Measurements from ENCODE around the gene ERCC5.

Gene ERCC5

GRCh38 chr13:102815788-102816187 is 30.0 kb upstream of the ERCC5 start:
- no peaks in the 10 kb centered on the region for H3K9me3 ChIP-seq (ENCODE audit: control insufficient read depth, insufficient read depth, low read length)
- H3K36me3 ChIP-seq (ENCODE audit: control insufficient read depth, insufficient read depth, low read length) = no peaks in the 10 kb centered on the region
- DNase-seq (ENCODE audit: low read depth, low spot score) = no peak
- WGBS (ENCODE audit: insufficient coverage, insufficient read length) = no CpG with 5 or more reads among the region's 5 CpGs
- no peak overlapping the region for H3K4me3 ChIP-seq (ENCODE audit: low read length)
- H3K27me3 ChIP-seq (ENCODE audit: control insufficient read depth, insufficient read depth, low read length) = no peaks in the 10 kb centered on the region
- H3K4me1 ChIP-seq (ENCODE audit: control insufficient read depth, insufficient read depth, low read length) = no peaks in the 10 kb centered on the region
- no peak overlapping the region for H3K27ac ChIP-seq (ENCODE audit: low read length)

- DNase-seq (ENCODE audit: low read depth, low spot score) = no peak
- Histone ChIP-seq H3K27me3 (ENCODE audit: control insufficient read depth, insufficient read depth, low read length) (no peaks in the 10 kb centered on the region), H3K4me1 (ENCODE audit: control insufficient read depth, insufficient read depth, low read length) (no peaks in the 10 kb centered on the region), H3K4me3 (ENCODE audit: low read length) (no peak overlapping the region), H3K9me3 (ENCODE audit: control insufficient read depth, insufficient read depth, low read length) (no peaks in the 10 kb centered on the region), H3K27ac (ENCODE audit: low read length) (no peak overlapping the region), H3K36me3 (ENCODE audit: control insufficient read depth, insufficient read depth, low read length) (no peaks in the 10 kb centered on the region)
- WGBS (ENCODE audit: insufficient coverage, insufficient read length) = no CpG with 5 or more reads among the region's 4 CpGs
Observed at GRCh38 chr13:102816708-102817107, 29.1 kb upstream of the ERCC5 start.

GRCh38 chr13:102817241-102817640 is 28.6 kb upstream of the ERCC5 start:
- no peak overlapping the region for H3K27ac ChIP-seq (ENCODE audit: low read length)
- no peaks in the 10 kb centered on the region for H3K27me3 ChIP-seq (ENCODE audit: control insufficient read depth, insufficient read depth, low read length)
- WGBS (ENCODE audit: insufficient coverage, insufficient read length) = no CpG with 5 or more reads among the region's 1 CpG
- no peaks in the 10 kb centered on the region for H3K4me1 ChIP-seq (ENCODE audit: control insufficient read depth, insufficient read depth, low read length)
- no peaks in the 10 kb centered on the region for H3K9me3 ChIP-seq (ENCODE audit: control insufficient read depth, insufficient read depth, low read length)
- no peaks in the 10 kb centered on the region for H3K36me3 ChIP-seq (ENCODE audit: control insufficient read depth, insufficient read depth, low read length)
- H3K4me3 ChIP-seq (ENCODE audit: low read length) = no peak overlapping the region
- DNase-seq (ENCODE audit: low read depth, low spot score) = no peak

GRCh38 chr13:102817907-102818306 is 27.9 kb upstream of the ERCC5 start:
- DNase-seq (ENCODE audit: low read depth, low spot score) = no peak
- no peaks in the 10 kb centered on the region for H3K27me3 ChIP-seq (ENCODE audit: control insufficient read depth, insufficient read depth, low read length)
- H3K4me1 ChIP-seq (ENCODE audit: control insufficient read depth, insufficient read depth, low read length) = no peaks in the 10 kb centered on the region
- no peaks in the 10 kb centered on the region for H3K36me3 ChIP-seq (ENCODE audit: control insufficient read depth, insufficient read depth, low read length)
- no peak overlapping the region for H3K27ac ChIP-seq (ENCODE audit: low read length)
- H3K4me3 ChIP-seq (ENCODE audit: low read length) = no peak overlapping the region
- no peaks in the 10 kb centered on the region for H3K9me3 ChIP-seq (ENCODE audit: control insufficient read depth, insufficient read depth, low read length)

- Histone ChIP-seq H3K36me3 (ENCODE audit: control insufficient read depth, insufficient read depth, low read length) (no peaks in the 10 kb centered on the region), H3K27ac (ENCODE audit: low read length) (no peak overlapping the region), H3K27me3 (ENCODE audit: control insufficient read depth, insufficient read depth, low read length) (no peaks in the 10 kb centered on the region), H3K4me1 (ENCODE audit: control insufficient read depth, insufficient read depth, low read length) (no peaks in the 10 kb centered on the region), H3K9me3 (ENCODE audit: control insufficient read depth, insufficient read depth, low read length) (no peaks in the 10 kb centered on the region), H3K4me3 (ENCODE audit: low read length) (no peak overlapping the region)
- no peak for DNase-seq (ENCODE audit: low read depth, low spot score)
- WGBS (ENCODE audit: insufficient coverage, insufficient read length) = no CpG with 5 or more reads among the region's 4 CpGs
Observed at GRCh38 chr13:102825400-102825799, 20.4 kb upstream of the ERCC5 start.

GRCh38 chr13:102825921-102826706 is 19.7 kb upstream of the ERCC5 start:
- Histone ChIP-seq H3K27me3 (ENCODE audit: control insufficient read depth, insufficient read depth, low read length) (no peaks in the 10 kb centered on the region), H3K9me3 (ENCODE audit: control insufficient read depth, insufficient read depth, low read length) (no peaks in the 10 kb centered on the region), H3K4me3 (ENCODE audit: low read length) (no peak overlapping the region), H3K36me3 (ENCODE audit: control insufficient read depth, insufficient read depth, low read length) (no peaks in the 10 kb centered on the region), H3K27ac (ENCODE audit: low read length) (no peak overlapping the region), H3K4me1 (ENCODE audit: control insufficient read depth, insufficient read depth, low read length) (no peaks in the 10 kb centered on the region)
- DNase-seq (ENCODE audit: low read depth, low spot score) = no peak
- WGBS (ENCODE audit: insufficient coverage, insufficient read length) = no CpG with 5 or more reads among the region's 8 CpGs

GRCh38 chr13:102830646-102831045 is 15.2 kb upstream of the ERCC5 start:
- Histone ChIP-seq H3K4me3 (ENCODE audit: low read length) (no peak overlapping the region), H3K9me3 (ENCODE audit: control insufficient read depth, insufficient read depth, low read length) (no peaks in the 10 kb centered on the region), H3K27me3 (ENCODE audit: control insufficient read depth, insufficient read depth, low read length) (no peaks in the 10 kb centered on the region), H3K27ac (ENCODE audit: low read length) (no peak overlapping the region), H3K4me1 (ENCODE audit: control insufficient read depth, insufficient read depth, low read length) (no peaks in the 10 kb centered on the region), H3K36me3 (ENCODE audit: control insufficient read depth, insufficient read depth, low read length) (no peaks in the 10 kb centered on the region)
- no peak for DNase-seq (ENCODE audit: low read depth, low spot score)
- WGBS (ENCODE audit: insufficient coverage, insufficient read length) = no CpG with 5 or more reads among the region's 4 CpGs

GRCh38 chr13:102836471-102836870 is 9.4 kb upstream of the ERCC5 start:
- WGBS (ENCODE audit: insufficient coverage, insufficient read length) = no CpG with 5 or more reads among the region's 4 CpGs
- Histone ChIP-seq H3K4me3 (ENCODE audit: low read length) (no peak overlapping the region), H3K27ac (ENCODE audit: low read length) (no peak overlapping the region), H3K27me3 (ENCODE audit: control insufficient read depth, insufficient read depth, low read length) (no peaks in the 10 kb centered on the region), H3K9me3 (ENCODE audit: control insufficient read depth, insufficient read depth, low read length) (no peaks in the 10 kb centered on the region), H3K36me3 (ENCODE audit: control insufficient read depth, insufficient read depth, low read length) (no peaks in the 10 kb centered on the region), H3K4me1 (ENCODE audit: control insufficient read depth, insufficient read depth, low read length) (no peaks in the 10 kb centered on the region)
- no peak for DNase-seq (ENCODE audit: low read depth, low spot score)

- DNase-seq (ENCODE audit: low read depth, low spot score) = no peak
- no peaks in the 10 kb centered on the region for H3K9me3 ChIP-seq (ENCODE audit: control insufficient read depth, insufficient read depth, low read length)
- H3K4me1 ChIP-seq (ENCODE audit: control insufficient read depth, insufficient read depth, low read length) = no peaks in the 10 kb centered on the region
- H3K27me3 ChIP-seq (ENCODE audit: control insufficient read depth, insufficient read depth, low read length) = no peaks in the 10 kb centered on the region
- no peaks in the 10 kb centered on the region for H3K36me3 ChIP-seq (ENCODE audit: control insufficient read depth, insufficient read depth, low read length)
- no peak overlapping the region for H3K4me3 ChIP-seq (ENCODE audit: low read length)
- no CpG with 5 or more reads among the region's 1 CpG for WGBS (ENCODE audit: insufficient coverage, insufficient read length)
- no peak overlapping the region for H3K27ac ChIP-seq (ENCODE audit: low read length)
Observed at GRCh38 chr13:102838273-102838672, 7.6 kb upstream of the ERCC5 start.

GRCh38 chr13:102838982-102839381 is 6.8 kb upstream of the ERCC5 start:
- Histone ChIP-seq H3K4me1 (ENCODE audit: control insufficient read depth, insufficient read depth, low read length) (no peaks in the 10 kb centered on the region), H3K27ac (ENCODE audit: low read length) (no peak overlapping the region), H3K27me3 (ENCODE audit: control insufficient read depth, insufficient read depth, low read length) (no peaks in the 10 kb centered on the region), H3K9me3 (ENCODE audit: control insufficient read depth, insufficient read depth, low read length) (no peaks in the 10 kb centered on the region), H3K36me3 (ENCODE audit: control insufficient read depth, insufficient read depth, low read length) (no peaks in the 10 kb centered on the region), H3K4me3 (ENCODE audit: low read length) (no peak overlapping the region)
- WGBS (ENCODE audit: insufficient coverage, insufficient read length) = no CpG with 5 or more reads among the region's 4 CpGs
- no peak for DNase-seq (ENCODE audit: low read depth, low spot score)

- Histone ChIP-seq H3K4me3 (ENCODE audit: low read length) (no peak overlapping the region), H3K27me3 (ENCODE audit: control insufficient read depth, insufficient read depth, low read length) (no peaks in the 10 kb centered on the region), H3K27ac (ENCODE audit: low read length) (no peak overlapping the region), H3K9me3 (ENCODE audit: control insufficient read depth, insufficient read depth, low read length) (no peaks in the 10 kb centered on the region), H3K36me3 (ENCODE audit: control insufficient read depth, insufficient read depth, low read length) (no peaks in the 10 kb centered on the region), H3K4me1 (ENCODE audit: control insufficient read depth, insufficient read depth, low read length) (no peaks in the 10 kb centered on the region)
- no peak for DNase-seq (ENCODE audit: low read depth, low spot score)
- WGBS (ENCODE audit: insufficient coverage, insufficient read length) = no CpG with 5 or more reads among the region's 5 CpGs
Observed at GRCh38 chr13:102839462-102839861, 6.4 kb upstream of the ERCC5 start.
